Inferior parietal cortex (tissue), 1 donor: Measurements from ENCODE around the gene FECH.
A peak's percentile ranks its signal among the peaks of the same experiment; 100 is the strongest.

ENCODE experiments used
- DNase-seq: peaks from one replicate; pipeline ENCODE4 v3.0.0-alpha.2; 2016; ENCODE audit errors: extremely low spot score

FECH gene

GRCh38 chr18:57581301-57581934, 5.1 kb downstream of the FECH start:
- no peak for DNase-seq

DNA sequence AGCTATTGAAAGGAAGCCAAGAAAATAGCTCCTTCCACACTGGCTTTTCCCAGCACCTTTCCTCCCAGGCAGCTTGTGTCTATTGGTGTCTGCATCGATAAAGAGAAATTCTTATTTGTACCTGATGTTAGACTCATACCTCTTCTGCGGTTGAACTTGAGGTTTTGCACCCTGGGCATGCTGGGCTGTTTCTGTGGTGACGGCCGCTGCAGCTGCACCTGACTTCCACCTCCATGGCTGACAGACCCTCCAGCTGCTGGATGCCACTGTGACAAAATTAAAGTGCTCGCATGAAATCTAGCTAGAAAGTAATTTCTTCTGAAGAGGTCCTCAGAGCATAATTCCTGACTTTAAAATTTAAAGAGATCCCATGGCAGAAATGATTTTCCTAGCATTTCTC, 6.6 kb downstream of the FECH start:
- DNase-seq = no peak

DNA sequence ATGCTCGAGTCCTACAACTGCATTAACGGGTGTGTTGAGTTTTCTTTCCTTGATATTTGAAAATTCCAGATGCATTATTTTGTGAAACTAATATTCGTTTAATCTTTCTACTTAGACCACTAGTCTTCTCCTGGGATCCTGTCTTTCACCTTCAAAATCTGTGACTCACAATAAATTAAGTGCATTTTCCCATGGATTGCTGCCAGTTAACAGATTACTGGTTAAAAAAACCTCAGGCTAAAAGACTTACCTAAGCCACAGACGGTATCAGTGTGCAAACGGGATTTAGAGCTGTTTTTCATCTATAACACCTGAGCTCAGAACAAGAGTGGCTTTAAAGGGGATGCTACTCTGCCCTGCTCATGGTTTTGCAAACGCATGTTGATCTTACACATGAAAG, 10.2 kb downstream of the FECH start:
- DNase-seq = no peak

DNA sequence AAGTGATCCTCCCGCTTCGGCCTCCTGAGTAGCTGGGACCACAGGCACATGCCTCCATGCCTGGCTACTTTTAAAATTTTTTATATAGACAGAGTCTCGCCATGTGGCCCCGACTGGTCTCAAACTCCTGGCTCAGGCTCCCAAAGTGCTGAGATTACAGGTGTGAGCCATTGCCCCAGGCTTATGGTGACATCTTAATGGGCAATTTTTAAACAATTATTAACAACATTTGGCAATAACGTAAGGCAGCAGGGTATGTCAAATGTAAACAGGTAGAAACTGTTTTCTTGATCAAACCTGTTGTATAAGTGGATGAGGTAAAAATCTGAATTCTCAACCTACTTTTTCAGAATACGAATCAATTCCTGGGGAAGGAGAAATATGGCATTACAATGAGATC, 11.0 kb downstream of the FECH start:
- DNase-seq = no peak

- no peak for DNase-seq
Observed at GRCh38 chr18:57574866-57575265, 11.6 kb downstream of the FECH start.

- no peak for DNase-seq
Observed at GRCh38 chr18:57570162-57570561, 16.3 kb downstream of the FECH start.

DNA sequence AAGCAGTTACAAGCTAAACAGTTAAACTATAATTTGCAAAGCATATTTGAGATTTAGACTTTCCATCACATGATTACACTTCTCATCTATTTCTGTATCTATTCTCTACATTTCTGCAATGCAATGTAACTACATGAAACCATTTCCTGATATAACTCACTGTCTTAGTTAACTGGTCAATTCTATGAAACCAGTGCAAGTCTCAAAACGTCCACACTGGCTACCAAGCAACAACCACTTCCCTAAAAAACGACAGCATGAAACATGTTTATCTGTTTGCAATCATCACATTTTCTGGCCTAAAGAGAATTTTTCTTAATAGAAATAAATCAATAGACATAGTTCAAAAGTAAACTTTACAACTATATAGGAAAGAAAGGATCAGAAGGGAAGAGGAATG, 17.4 kb downstream of the FECH start:
- DNase-seq = no peak

- DNase-seq = peak; percentile 81
Observed at GRCh38 chr18:57561728-57562423, 24.6 kb downstream of the FECH start.

- no peak for DNase-seq
Observed at GRCh38 chr18:57561261-57561660, 25.2 kb downstream of the FECH start.

DNA sequence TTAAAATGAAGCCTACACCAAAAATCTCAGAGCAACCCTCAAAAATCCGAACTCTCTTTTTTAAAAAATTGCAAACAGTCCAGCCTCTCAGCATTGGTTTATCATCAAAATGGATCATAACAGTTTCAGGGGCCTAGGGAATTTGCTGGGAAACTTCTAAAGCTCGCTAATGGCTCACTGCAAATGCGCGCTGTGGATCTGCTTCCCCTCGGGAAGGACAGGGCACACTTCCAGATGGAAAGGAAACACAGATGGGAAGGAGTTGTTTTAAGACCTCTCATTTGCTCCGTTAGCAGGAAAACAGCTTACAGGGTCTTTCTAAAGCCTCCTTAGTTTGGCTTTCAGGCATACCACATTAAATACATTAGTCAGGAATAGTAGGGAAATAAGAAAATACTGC, 27.2 kb downstream of the FECH start:
- no peak for DNase-seq

DNA sequence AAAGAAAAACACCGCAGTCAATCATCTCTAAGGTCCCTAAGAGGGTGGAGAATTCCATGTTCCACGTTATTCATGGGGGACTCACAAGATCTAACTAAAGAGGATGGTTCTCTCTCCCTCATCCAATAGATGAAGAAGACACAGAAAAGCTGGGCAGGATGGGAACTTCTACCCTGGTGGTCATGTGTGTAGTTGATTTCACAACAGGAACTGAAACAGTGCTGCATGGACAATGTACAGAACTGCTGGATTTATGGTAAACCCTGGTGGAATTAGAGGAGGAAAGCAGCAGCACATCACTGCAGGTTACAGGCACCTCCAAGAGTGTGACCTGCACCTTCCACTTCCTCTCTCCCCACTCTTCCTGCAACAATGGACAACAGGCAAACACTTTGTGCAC, 31.4 kb downstream of the FECH start:
- DNase-seq = no peak

DNA sequence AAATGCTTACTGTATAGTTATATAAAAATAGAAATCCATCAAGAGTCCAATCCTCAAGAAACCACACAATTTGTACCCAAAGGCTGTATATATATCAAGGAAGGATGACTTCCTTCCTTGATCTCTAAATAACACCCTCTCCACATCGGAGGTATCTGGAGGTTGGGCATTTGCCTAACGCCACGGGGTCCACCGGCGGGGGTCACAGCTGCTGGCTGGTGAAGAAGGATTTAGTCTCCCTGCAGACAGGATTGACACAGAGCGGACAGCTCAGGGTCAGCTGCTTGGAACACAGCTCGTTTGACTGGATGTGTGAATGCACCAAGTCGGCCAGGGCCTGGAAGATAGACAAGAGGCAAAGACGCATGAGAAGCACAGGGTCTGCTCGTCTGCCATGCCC, 36.0 kb downstream of the FECH start:
- no peak for DNase-seq

DNA sequence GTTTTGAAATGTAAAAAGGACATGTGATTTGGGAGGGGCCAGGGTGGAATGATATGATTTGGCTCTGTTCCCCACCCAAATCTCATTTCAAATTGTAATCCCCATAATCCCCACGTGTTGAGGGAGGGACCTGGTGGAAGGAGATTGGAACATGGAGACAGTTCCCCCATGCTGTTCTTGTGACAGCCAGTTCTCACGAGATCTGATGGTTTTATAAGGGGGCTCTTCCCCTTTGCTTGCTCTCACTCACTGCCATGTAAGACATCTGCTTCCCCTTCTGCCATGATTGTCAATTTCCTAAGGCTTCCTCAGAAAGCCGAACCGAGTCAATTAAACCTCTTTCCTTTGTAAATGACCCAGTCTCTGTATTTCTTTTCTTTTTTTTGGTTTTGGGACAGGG, 39.2 kb downstream of the FECH start:
- no peak for DNase-seq

- no peak for DNase-seq
Observed at GRCh38 chr18:57544936-57545660, 41.4 kb downstream of the FECH start.

DNA sequence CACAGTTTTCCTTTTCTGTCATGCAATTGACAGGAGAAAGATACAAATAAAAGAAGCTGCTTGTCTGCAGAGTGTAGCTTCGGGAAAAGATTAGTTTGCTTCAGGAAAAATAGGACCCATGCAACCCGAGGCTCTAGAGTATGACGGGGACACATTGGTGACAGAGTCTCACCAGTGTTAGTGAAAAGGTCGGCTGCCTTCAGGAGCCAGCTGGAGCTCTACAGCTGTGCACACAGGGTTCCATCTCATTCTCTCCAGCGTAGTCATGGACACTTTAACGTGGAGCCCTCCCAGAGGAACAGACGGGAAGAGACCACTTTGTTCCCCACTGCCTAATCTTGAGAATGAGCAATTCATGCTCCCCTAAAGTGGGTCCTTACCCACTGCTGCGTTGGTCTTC, 42.9 kb downstream of the FECH start:
- no peak for DNase-seq

- no peak for DNase-seq
Observed at GRCh38 chr18:57542812-57543427, 43.6 kb downstream of the FECH start.

DNA sequence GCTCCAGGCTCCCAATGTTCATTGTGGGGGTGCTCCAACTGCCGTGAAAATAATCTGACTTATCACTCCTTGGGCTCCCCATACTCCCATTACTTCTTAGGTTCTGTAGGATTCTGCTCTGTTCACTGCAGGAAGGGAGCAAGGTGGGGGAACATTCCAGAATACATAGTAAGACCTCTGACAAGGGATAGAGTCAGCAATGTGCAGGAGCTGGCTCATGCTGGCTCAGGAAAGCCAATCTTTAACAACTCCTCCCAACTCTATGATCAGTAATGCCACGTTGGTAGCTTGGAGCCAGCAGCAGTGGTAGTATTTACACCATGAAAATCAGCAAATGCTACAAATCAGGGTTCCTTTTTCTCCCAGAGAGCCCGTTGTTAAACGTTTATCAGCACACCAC, 44.4 kb downstream of the FECH start:
- DNase-seq = no peak

- no peak for DNase-seq
Observed at GRCh38 chr18:57539702-57540101, 46.8 kb downstream of the FECH start.

DNA sequence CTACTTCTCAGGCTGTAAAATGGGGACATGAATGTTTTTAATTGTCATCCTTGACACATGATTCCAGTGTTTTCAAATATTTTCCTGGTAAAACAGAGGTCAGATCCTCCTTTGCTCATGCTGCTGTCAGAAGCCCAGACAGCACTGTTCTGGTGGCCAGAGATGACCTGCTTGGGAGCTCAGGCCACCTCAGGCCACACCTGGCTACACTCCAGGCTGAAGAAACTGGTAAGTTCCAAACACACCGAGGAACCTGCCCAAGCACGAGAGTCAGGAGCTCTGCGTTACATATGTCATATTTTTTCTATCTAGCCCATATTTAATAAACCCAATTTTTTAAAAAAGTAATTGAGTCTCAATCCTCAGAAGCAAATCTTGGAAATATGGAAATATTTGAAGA, 47.9 kb downstream of the FECH start:
- DNase-seq = no peak

DNA sequence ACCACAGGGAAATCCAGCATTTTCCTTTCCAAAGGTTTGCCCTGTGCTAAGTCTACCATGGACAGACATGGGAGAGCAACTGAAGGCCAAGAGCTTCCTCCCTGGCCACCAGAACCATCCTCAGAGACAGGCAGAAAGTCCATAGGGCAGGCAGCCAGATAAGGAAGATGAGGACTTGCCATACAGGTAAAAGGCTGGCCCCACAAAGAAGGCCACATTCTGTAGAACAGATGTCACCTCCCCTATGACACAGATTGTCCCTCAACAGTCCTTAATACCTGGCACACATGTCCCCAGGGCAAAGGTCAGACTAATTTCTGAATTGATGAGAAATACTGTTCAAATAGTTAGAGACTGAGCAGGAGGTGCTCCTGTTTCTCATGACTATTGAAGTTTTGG, 52.0 kb downstream of the FECH start:
- DNase-seq = no peak

GRCh38 chr18:57533868-57534510, 52.5 kb downstream of the FECH start:
- no peak for DNase-seq
